SK-N-SH treated with all-trans-retinoic acid at 6 μM for 48 hours (cell line): ENCODE results near the gene SEMA6D.

Experiments used
- ARNTL ChIP-seq: fragments of 450-650 bp; formaldehyde crosslinking; IDR thresholded peaks from 2 replicates; pipeline ENCODE4 v1.5.0; 2020; ENCODE audit warnings: low read depth, mild to moderate bottlenecking, moderate library complexity, borderline replicate concordance
- BACH2 ChIP-seq: fragments of 250-450 bp; sonication (Bioruptor Pico); IDR thresholded peaks from 2 replicates; pipeline ENCODE4 v1.9.0; 2021; ENCODE audit warnings: mild to moderate bottlenecking, borderline replicate concordance
- CREB5 ChIP-seq: fragments of 250-450 bp; sonication (Bioruptor Pico); IDR thresholded peaks from 2 replicates; pipeline ENCODE4 v1.5.1; 2020; ENCODE audit warnings: low read depth, mild to moderate bottlenecking, moderate library complexity
- CSDC2 ChIP-seq: fragments of 250-450 bp; sonication (Bioruptor Pico); IDR thresholded peaks from 2 replicates; pipeline ENCODE4 v1.5.0; 2020; ENCODE audit warnings: mild to moderate bottlenecking, moderate library complexity
- GLIS3 ChIP-seq: fragments of 250-450 bp; sonication (Bioruptor Pico); IDR thresholded peaks from 2 replicates; pipeline ENCODE4 v1.5.0; 2020; ENCODE audit warnings: mild to moderate bottlenecking, moderate library complexity
- ISL1 ChIP-seq: fragments of 250-450 bp; sonication (Bioruptor Pico); IDR thresholded peaks from 2 replicates; pipeline ENCODE4 v2.1.2; 2022; ENCODE audit warnings: mild to moderate bottlenecking, moderate library complexity
- PATZ1 ChIP-seq: fragments of 250-450 bp; sonication (Bioruptor Pico); IDR thresholded peaks from 2 replicates; pipeline ENCODE4 v1.8.0; 2020; ENCODE audit warnings: mild to moderate bottlenecking, moderate library complexity, borderline replicate concordance
- TCF4 ChIP-seq: fragments of 250-450 bp; sonication (Bioruptor Pico); IDR thresholded peaks from 2 replicates; pipeline ENCODE4 v1.8.0; 2021; ENCODE audit warnings: mild to moderate bottlenecking, moderate library complexity, borderline replicate concordance
- ZC3H10 ChIP-seq: fragments of 250-450 bp; sonication (Bioruptor Pico); IDR thresholded peaks from 2 replicates; pipeline ENCODE4 v1.5.1; 2021; ENCODE audit warnings: mild to moderate bottlenecking, moderate library complexity
- ZFP3 ChIP-seq: fragments of 250-450 bp; sonication (Bioruptor Pico); IDR thresholded peaks from 2 replicates; pipeline ENCODE4 v1.5.0; 2020; ENCODE audit warnings: mild to moderate bottlenecking, moderate library complexity
- ZFP30 ChIP-seq: fragments of 450-650 bp; formaldehyde crosslinking; IDR thresholded peaks from 2 replicates; pipeline ENCODE4 v1.5.0; 2022; ENCODE audit warnings: mild to moderate bottlenecking, moderate library complexity
- TF ChIP-seq, protein P1 (sequence below): fragments of 250-450 bp; sonication (Bioruptor Pico); IDR thresholded peaks from 2 replicates; pipeline ENCODE4 v1.5.1; 2021; ENCODE audit warnings: mild to moderate bottlenecking, moderate library complexity

GRCh38 chr15:47728886-47729285 lies 11.6 kb downstream of the SEMA6D start:
- no peak for TF ChIP-seq ISL1 (CRISPR knock-in tag)
- no peak for TF ChIP-seq TCF4
- no peak for TF ChIP-seq PATZ1 (CRISPR knock-in tag)
- TF ChIP-seq ZFP30: no peak
- no peak for TF ChIP-seq CSDC2 (CRISPR knock-in tag)
- no peak for TF ChIP-seq GLIS3
- TF ChIP-seq CREB5 (CRISPR knock-in tag): no peak
- no peak for TF ChIP-seq ZC3H10 (CRISPR knock-in tag)
- no peak for TF ChIP-seq ZFP3 (CRISPR knock-in tag)
- TF ChIP-seq ARNTL: no peak
- TF ChIP-seq BACH2: no peak
- TF ChIP-seq, protein P1, sequence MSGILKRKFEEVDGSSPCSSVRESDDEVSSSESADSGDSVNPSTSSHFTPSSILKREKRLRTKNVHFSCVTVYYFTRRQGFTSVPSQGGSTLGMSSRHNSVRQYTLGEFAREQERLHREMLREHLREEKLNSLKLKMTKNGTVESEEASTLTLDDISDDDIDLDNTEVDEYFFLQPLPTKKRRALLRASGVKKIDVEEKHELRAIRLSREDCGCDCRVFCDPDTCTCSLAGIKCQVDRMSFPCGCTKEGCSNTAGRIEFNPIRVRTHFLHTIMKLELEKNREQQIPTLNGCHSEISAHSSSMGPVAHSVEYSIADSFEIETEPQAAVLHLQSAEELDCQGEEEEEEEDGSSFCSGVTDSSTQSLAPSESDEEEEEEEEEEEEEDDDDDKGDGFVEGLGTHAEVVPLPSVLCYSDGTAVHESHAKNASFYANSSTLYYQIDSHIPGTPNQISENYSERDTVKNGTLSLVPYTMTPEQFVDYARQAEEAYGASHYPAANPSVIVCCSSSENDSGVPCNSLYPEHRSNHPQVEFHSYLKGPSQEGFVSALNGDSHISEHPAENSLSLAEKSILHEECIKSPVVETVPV (CRISPR knock-in tag): no peak
